Measurements from ENCODE around the gene RBMS3.
"Not testable (repeated sequence)": the region's sequence is repeated elsewhere in the genome, so short reads cannot be mapped to it uniquely, and the experiment has no call there.

The RBMS3 gene

GRCh38 chr3:29758434-29759322 is 477.8 kb downstream of the RBMS3 start:
- DNase-seq: no peak

DNA sequence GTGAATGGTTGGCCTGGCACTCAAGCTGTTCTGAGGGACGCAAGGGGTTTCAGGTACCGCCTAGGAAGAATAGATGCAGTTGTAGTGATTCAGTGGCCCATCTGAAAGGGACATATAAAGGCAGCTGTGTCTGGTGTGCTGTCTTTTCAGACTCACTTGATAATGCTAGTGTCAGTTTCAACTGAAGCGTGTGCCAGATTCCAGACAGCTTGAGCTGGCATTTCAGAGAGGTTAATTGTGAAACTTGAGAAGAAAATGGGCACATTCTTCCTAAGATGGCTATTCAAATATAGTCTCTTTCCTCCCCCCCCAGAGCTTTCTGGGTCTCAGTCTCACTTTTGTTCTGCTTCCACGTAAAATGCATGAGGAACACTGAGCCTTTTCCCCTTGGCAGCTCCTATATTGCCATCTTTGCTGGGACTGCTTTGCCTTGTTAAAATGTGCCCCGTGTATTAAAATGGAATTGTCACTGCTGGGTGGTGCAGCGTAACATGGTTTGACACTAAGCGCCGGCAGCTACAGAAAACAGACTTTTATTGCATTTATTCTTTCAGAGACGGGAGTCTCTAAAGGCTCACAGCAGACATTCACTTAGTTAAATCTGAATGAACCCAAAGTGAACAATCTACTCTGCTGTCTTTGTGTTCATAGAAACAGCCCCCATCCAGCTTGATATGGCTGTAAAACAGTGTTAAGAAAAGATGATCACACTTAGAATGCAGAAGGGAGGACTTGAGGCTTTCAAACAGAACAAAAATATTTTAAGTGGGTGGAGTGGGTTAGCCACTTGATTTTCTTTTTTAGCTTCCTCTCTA is 478.7 kb downstream of the RBMS3 start:
- peak; percentile 53 for DNase-seq

DNA sequence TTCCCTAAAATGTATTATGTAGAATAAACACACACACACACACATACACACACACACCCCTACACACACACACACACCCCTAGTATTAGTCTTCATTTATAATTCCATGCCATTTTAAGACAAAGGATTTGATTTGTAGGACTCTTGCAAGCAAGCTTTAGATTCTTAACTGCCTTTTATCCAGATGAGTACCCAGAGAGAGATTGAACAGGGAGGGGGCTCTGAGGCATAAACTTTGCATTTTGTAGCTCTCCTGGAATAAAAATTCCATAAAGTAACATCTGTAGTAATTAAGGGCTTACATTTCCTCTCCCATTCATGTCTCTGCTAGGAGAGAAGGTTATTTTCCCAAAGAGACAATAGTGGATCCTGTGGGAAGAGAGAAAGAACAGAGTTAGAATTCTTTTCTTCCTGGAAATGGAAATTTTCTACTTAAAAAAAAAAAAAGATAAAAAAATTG is 479.4 kb downstream of the RBMS3 start:
- no peak for DNase-seq

GRCh38 chr3:29761517-29761916 is 480.6 kb downstream of the RBMS3 start:
- no peak for DNase-seq

- no peak for DNase-seq
These were observed 482.2 kb downstream of the RBMS3 start for GRCh38 chr3:29763115-29763514.

GRCh38 chr3:29764041-29764440 is 483.2 kb downstream of the RBMS3 start:
- no peak for DNase-seq

DNA sequence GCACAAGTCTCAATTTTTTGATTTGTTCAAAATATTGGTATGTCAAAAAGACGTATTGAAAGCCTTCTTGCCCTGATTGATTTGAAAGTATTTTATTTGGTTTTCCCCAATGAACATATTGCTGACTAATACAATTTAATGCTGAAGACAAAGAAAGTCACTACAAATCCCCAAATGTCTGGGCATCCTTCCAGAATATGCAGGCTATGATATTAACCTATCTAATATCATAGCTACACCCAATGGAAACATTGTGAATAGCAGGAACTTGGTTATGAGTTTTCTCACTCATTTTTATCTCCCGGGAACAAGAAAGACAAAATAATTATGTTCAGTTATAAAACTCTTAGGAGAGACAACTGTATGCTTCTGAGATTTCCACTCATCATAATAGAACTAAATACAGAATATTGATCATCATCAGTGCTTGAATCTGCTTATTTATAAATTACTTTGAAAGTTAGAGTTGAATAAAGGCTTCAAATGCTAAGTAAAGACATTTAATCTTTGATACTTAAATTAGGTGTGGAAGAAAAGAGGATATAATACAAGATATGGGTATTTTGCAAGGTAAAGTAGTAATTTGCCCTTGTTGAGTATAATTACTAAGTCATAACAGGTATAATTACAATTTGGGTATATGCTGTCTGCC is 483.9 kb downstream of the RBMS3 start:
- DNase-seq: peak; percentile 63

DNA sequence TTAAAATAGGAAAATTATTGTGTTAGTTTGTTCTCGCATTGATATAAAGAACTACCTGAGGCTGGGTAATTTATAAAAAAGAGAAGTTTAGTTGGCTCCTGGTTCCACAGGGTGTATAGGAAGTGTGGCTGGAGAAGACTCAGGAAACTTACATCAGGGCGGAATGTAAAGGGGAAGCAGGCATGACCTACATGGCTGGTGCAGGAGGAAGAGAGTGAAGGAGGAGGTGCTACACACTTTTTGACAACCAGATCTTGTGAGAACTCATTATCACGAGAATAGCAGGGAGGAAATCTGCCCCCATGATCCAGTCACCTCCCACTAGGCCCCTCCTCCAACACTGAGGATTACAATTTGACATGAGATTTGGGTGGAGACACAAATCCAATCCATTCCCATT is 490.7 kb downstream of the RBMS3 start:
- no peak for DNase-seq

DNA sequence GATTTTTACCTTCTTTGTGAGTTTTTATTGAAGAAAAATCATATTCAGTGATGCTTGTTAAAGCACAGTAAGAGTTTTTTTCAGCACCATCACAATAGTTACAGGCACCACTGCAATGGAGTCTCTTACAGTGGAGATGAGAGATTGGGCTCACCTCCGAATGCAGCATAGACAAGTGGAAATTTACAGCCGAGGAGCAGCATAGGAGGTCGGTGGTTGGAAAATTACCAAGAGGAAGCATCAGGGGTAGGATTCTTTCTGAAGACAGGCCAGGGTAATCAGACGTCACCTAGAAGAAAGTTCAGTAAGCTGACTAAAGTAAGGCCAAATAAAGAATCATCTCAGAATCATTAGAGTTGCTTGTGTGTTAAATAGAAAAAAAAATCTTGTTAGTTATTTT is 491.6 kb downstream of the RBMS3 start:
- DNase-seq: no peak

GRCh38 chr3:29773481-29773880 is 492.6 kb downstream of the RBMS3 start:
- no peak for DNase-seq

- DNase-seq: no peak
These were observed 494.5 kb downstream of the RBMS3 start for GRCh38 chr3:29775340-29775739.

DNA sequence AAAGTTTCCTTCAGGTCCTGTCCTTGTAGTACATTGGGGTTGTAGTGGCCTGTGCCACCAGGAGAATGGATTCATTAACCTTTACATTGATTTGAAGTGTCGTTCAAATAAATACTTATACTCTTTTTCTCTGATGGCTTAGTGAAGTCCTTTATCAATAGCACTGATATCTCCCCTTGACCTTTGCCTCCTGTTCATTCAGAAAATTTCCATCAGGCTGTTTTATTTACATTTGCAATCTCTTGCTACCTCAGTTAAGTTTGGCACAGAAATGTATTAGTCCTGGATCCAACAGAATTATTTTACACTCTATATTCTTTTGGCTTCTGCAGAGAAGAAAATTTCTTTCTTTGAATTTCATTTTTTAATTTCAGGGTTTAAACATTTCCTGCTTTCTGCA is 497.0 kb downstream of the RBMS3 start:
- no peak for DNase-seq

- DNase-seq: no peak
These were observed 508.8 kb downstream of the RBMS3 start for GRCh38 chr3:29789686-29790085.

DNA sequence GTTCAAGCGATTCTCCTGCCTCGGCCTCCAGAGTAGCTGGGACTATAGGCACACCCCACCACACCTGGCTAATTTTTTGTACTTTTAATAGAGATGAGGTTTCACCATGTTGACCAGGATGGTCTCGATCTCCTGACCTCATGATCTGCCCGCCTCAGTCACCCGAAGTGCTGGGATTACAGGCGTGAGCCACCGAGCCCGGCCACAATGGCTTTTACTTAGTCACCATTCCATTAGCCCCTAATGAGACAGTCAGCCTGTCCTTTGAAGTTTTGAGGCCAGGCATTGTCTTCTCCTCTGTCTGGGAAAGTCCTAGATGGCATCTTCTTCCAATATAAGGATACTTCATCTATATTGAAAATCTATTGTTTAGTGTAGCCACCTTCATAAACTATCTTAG is 515.9 kb downstream of the RBMS3 start:
- DNase-seq: no peak

DNA sequence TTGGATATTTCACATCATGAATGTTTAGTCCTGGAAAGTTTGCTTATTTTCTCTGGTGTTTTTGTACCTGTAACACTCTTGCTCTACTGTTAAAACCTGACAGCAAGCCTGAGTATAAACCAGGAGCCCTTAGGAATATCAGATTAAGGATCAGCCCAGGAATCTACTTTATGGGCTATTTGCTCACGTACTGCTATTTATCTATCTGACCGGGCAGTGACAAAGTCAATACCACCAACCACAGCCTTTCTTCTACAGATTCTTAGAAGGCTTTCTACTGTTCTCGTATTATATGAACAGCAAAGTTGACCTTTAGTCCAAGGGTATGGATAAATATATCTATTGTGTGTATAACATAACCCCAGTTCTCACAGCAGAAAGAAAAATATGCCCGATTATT is 521.2 kb downstream of the RBMS3 start:
- DNase-seq: no peak

- no peak for DNase-seq
These were observed 523.2 kb downstream of the RBMS3 start for GRCh38 chr3:29804044-29804443.

- DNase-seq: no peak
These were observed 524.9 kb downstream of the RBMS3 start for GRCh38 chr3:29805757-29806156.

DNA sequence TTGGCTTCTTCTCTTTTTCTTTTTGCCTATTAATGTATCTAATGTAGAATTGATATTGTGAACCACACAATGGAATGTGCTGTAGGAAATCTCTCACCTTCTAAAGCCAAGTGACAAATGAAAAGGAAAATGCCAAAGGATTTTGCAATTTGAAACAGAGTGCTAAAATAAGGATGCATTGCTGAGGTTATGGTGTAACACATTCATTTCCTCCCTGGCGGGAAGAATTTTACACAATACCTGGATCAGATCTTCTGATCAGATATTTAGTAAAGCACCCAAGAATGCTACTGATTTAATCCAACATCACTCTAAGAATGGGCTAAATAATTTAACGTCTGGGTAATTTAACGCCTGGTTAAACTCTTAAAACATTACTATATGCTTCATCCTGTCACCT is 527.5 kb downstream of the RBMS3 start:
- DNase-seq: not testable (repeated sequence)

GRCh38 chr3:29822071-29822470 is 541.2 kb downstream of the RBMS3 start:
- no peak for DNase-seq

GRCh38 chr3:29823233-29823632 is 542.4 kb downstream of the RBMS3 start:
- DNase-seq: no peak

GRCh38 chr3:29826712-29827111 is 545.8 kb downstream of the RBMS3 start:
- no peak for DNase-seq

GRCh38 chr3:29827756-29828155 is 546.9 kb downstream of the RBMS3 start:
- no peak for DNase-seq

DNA sequence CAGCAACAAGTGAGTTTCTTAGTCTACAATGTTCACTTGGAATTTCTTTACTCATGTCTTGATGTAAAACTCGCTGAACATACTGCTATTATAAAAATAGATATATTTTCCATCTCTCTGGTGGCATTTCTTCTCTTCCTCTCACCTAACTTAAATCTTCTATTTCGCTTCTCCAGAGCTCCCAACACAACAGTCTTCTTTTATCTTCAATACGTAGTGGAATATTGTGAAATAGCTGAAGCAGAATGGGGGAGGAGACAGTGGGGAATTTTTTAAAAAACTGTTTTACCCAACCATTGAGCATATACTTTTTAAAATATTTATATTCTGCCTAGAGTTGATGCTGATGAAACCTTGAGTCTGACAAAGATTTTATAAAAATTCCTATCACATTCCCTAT is 548.5 kb downstream of the RBMS3 start:
- DNase-seq: no peak

DNA sequence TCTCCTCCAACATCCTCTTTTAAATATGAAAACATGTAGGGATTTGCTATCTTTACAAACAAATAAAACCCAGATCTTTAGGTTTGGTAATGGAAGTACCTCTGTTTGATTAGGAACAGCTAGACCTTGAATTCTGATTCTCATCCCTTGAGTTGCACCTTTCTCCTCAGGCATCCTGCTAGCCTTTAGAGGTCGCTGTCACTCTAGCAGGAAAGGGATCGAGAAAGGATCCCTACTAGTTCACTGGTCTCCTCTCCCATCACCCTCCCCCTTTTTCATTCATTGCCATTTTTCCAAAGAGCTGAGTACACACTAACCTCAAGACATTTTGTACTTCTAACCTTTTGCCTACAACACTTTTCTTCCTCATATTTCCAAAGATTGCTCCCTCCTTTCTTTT is 569.8 kb downstream of the RBMS3 start:
- no peak for DNase-seq
